Neutrophil (primary cell): ENCODE data around the gene OR2A1.
"Not testable (repeated sequence)": the region's sequence is repeated elsewhere in the genome, so short reads cannot be mapped to it uniquely, and the experiment has no call there.

Experiments
- H3K27ac ChIP-seq: fragments of 200-600 bp; sonication (generic); 2 replicates; pipeline ENCODE4 v1.5.1; 2016; ENCODE audit warnings: mild to moderate bottlenecking, moderate library complexity
- H3K27me3 ChIP-seq: fragments of 200-600 bp; sonication (generic); 2 replicates; pipeline ENCODE4 v1.6.0; 2016; ENCODE audit warnings: mild to moderate bottlenecking
- H3K36me3 ChIP-seq: fragments of 200-600 bp; sonication (generic); 2 replicates; pipeline ENCODE4 v1.5.1; 2017
- H3K4me1 ChIP-seq, 2 experiments: fragments of 200-600 bp in 1 of 2; sonication (generic) in 1 of 2; 1 replicate in 1 of 2; 2 replicates in 1 of 2; pipeline versions ENCODE4 v1.5.1 to v1.6.1; 2013 to 2016; ENCODE audit warnings: low read depth in 1 of 2, low read length in 1 of 2, mild to moderate bottlenecking in 1 of 2, moderate library complexity in 1 of 2; ENCODE audit not compliant: control insufficient read depth in 1 of 2, insufficient read depth in 1 of 2
- H3K4me3 ChIP-seq, 2 experiments: fragments of 200-600 bp in 1 of 2; sonication (generic) in 1 of 2; 1 replicate in 1 of 2; 2 replicates in 1 of 2; pipeline ENCODE4 v1.5.1; 2013 to 2016; ENCODE audit warnings: low read depth in 1 of 2, low read length in 1 of 2, mild to moderate bottlenecking in 1 of 2, moderate library complexity in 1 of 2
- H3K9me3 ChIP-seq: fragments of 200-600 bp; sonication (generic); 2 replicates; pipeline ENCODE4 v1.5.1; 2016

The OR2A1 gene, protein sequence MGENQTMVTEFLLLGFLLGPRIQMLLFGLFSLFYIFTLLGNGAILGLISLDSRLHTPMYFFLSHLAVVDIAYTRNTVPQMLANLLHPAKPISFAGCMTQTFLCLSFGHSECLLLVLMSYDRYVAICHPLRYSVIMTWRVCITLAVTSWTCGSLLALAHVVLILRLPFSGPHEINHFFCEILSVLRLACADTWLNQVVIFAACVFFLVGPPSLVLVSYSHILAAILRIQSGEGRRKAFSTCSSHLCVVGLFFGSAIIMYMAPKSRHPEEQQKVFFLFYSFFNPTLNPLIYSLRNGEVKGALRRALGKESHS

DNA sequence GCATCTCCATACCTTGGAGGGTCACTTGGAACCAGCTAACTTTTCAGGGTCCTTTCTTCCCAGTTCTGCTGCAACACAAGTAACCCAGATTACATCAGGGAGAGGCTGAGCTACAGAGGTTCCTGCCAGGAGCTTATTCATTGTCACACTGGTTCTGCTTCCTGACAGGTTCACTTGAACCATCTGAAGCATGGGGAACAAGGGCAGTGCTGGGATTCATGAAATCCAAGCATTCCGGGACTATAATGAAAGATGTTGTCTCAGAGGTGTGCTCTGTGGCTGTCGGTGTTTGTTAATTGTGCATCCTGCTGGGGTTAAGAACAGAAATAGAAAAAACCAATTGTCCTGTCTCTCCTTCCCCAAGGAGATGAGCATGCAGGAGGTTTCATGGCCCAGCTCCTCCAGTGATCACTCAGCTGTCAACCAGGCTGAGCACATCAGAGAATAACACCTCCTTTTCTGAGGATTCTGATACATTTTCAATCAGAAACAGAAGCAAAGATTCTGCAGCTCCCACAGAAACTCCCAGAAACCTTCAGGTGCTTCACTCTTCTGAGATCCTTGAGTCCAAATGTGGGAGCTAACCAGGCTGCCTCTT lies at the start of gene OR2A1:
OR2A1 (plus strand) TSS at position 548 of the 598 bp plus-strand sequence. CDS start 5,706 bp downstream, outside the sequence.
- not testable (repeated sequence) for H3K27me3 ChIP-seq, H3K4me1 ChIP-seq, H3K27ac ChIP-seq, H3K9me3 ChIP-seq, H3K4me3 ChIP-seq, H3K36me3 ChIP-seq

DNA sequence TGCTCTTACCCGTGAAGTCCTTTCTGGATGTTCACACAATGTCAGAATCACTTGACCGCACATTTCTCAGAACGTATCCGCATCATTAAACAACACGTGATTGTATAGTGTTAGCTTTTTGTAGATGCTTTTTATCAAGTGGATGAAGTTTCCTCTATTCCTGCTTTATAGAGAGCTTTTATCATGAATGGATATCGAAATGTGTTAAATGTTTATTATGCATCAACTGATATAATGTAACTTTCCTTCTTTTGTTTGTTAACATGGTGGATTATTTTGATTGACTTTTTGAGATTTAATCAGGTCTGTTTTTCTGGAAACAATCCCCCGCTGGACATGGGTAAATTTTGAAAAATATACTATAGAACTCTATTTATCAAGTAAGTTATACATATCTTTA lies 47.5 kb upstream of the OR2A1 start, which contains the start of gene OR2A7:
OR2A7 (minus strand) TSS at position 101 of the 400 bp plus-strand sequence. CDS start 5,164 bp downstream, outside the sequence.
- H3K9me3 ChIP-seq, H3K27ac ChIP-seq, H3K4me1 ChIP-seq, H3K4me3 ChIP-seq, H3K27me3 ChIP-seq, H3K36me3 ChIP-seq: not testable (repeated sequence)

DNA sequence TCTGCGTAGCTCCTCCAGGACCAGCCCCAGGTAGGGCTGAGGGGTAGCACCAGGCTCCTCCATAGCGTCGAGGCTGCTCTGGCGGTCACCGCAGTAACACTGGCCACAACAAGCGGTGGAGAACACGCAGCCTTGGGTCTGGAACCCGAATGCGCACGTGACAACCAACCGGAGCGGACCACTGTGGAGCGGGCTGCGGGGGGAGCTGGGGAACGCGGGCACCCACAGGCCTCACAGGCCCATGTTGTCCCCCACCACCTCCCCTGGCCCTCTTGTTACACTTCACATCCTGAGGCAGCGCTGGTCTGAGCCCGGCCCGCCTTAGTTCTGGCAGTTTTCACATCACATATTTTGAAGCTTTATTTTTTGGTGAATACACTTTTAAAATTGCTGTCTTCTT lies 43.0 kb upstream of the OR2A1 start, which contains the start of gene CTAGE8:
CTAGE8 (minus strand) TSS at position 101 of the 400 bp plus-strand sequence; CDS start at position 63, 38 bp downstream.
- H3K36me3 ChIP-seq, H3K9me3 ChIP-seq, H3K27me3 ChIP-seq, H3K27ac ChIP-seq, H3K4me1 ChIP-seq, H3K4me3 ChIP-seq: not testable (repeated sequence)

DNA sequence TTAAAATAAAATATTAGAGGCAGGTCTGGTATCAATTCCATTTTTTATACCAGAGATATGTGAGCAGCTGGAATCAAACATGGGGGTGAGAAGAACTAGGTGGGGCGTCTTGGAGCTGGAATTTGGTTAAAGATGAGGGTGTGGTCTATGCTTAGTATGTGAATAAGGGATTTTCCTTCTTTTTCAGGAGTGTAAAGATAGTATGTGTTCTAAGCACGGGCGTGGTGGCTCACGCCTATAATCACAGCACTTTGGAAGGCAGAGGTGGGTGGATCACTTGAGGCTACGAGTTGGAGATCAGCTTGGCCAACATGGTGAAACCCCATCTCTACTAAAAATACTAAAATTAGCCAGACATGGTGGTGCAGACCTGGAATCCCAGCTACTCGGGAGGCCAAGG lies 36.9 kb upstream of the OR2A1 start:
- not testable (repeated sequence) for H3K27ac ChIP-seq, H3K4me3 ChIP-seq, H3K9me3 ChIP-seq, H3K36me3 ChIP-seq, H3K4me1 ChIP-seq, H3K27me3 ChIP-seq

DNA sequence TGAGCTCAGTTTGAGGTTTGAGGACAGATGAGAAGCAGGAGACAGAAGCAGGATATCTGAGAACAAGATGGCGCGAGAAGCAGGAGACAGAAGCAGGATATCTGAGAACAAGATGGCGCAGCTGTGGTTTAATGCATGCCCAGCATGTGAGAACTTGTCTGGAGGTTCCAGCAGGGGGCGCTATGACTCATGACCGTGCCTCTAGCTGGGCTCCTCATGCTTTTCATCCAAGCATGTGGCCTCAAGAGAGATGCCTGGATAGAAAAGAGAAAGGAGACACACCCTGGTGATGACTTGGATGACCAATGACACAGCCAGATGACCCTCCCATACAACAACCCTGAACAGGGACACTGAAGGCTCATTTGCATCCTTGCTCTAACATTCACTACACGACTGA lies 32.2 kb upstream of the OR2A1 start:
- H3K9me3 ChIP-seq, H3K4me3 ChIP-seq, H3K36me3 ChIP-seq, H3K4me1 ChIP-seq, H3K27me3 ChIP-seq, H3K27ac ChIP-seq: not testable (repeated sequence)

DNA sequence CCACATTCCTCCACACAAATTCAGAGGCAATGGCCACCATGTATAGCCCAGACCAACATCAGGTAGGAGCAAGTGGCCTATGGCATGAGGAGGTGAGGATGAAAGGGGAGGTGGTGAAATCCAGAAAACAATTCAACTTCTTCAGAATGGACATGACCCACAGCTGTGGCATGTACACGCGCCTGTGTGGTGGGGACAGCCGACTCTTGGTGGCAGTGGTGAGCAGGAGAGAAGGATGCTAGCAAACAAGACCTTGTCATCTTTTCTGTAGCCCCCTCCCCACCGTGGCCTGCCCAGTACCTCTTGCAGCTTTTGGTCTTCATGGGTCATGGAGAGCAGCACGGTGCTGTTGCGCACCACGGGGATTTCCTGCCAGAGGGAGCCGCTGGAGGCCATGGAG lies 30.2 kb upstream of the OR2A1 start:
- H3K27me3 ChIP-seq, H3K27ac ChIP-seq, H3K4me3 ChIP-seq, H3K4me1 ChIP-seq, H3K9me3 ChIP-seq, H3K36me3 ChIP-seq: not testable (repeated sequence)

DNA sequence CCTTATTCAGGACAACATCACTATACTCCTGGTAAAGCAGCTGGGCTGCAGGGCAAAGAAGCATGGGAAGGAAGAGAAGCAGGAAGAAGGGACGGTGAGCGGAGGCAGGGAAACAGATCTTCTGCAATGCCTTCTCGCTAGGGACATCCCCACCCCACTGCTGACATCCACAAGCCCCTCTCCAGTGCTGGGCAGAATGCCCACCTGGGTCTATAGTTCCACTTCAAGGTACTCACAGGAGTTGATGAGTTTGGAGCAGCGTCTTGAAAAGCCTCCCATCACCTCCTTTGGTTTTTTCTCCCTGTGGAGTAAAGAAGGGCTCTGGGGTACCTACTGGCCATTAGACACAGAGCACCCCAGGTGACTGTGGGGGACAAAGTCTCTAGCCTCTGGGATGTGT lies 29.7 kb upstream of the OR2A1 start:
- not testable (repeated sequence) for H3K4me1 ChIP-seq, H3K9me3 ChIP-seq, H3K27ac ChIP-seq

DNA sequence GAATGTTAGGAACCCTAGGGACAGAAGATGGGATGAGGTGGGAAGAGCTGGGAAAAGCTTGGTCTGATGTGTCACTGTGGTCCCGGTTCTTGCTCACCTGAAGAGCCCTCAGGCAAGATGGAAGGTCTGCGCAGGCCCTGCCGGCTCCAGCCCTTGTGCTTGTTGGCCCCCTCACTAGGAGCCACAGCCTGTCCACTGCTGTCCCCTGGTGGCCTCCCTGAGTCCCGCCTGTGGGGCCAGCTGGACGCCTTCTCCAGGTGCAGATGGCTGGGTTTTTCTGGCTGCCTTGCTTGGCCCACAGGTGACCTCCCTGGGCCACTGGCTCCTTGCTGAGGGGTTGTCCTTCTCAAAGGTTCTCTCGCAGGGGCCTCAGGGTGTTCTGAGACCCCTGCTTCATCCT lies 28.5 kb upstream of the OR2A1 start:
- H3K4me3 ChIP-seq, H3K4me1 ChIP-seq, H3K9me3 ChIP-seq, H3K36me3 ChIP-seq, H3K27ac ChIP-seq, H3K27me3 ChIP-seq: not testable (repeated sequence)

More for the DNA sequence above, 29.7 kb upstream of the OR2A1 start:
- not testable (repeated sequence) for H3K4me3 ChIP-seq, H3K36me3 ChIP-seq, H3K27me3 ChIP-seq

DNA sequence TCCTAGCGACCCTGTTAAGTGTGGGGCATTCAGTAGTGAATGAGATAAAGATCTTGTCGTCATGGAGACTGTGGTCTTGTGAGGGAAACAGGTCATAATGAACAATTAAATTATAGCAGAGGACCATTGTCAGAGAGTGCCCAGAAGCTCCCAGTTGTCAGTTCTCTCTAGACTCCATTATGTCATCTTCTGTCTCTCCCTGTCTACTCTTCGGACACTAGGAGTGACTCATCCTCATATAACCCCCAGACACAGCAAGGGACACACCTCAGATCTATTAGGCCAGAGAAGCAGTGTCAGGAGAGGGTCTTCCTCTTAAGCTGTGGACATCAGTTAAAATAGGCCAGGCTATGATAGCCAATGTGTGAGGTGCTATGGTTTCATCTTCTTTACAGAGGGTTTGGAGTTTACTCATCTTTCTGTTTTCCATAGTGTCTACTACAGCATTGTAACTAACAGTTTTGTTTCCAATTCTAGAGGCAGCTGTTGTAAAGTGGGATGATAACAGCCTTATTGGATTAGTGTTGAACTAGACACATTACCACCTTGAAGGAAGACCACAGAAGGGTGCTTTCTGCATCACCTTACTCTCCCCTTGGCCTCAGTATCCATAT lies 24.9 kb upstream of the OR2A1 start:
- H3K9me3 ChIP-seq, H3K27me3 ChIP-seq, H3K4me3 ChIP-seq, H3K27ac ChIP-seq, H3K36me3 ChIP-seq, H3K4me1 ChIP-seq: not testable (repeated sequence)

DNA sequence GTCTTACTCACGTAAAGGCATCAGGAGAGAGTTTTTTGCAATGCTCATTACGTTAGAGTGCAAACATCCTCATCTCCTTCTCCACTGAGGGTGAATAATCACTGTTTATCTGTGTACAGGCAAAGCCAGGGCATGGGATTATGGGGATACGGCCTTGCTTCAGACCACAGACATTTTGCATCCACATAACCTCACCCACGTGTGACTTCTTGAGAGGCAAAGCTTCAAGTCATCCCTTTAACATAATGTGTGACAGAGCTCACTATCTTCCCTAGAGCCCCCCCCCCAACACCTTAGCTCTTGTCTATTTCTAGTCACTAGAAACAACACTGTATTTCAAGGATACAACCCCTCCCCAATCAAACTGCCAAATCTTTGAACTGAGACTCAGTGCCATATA lies 20.6 kb upstream of the OR2A1 start:
- H3K4me1 ChIP-seq, H3K4me3 ChIP-seq, H3K36me3 ChIP-seq, H3K27ac ChIP-seq, H3K27me3 ChIP-seq, H3K9me3 ChIP-seq: not testable (repeated sequence)

DNA sequence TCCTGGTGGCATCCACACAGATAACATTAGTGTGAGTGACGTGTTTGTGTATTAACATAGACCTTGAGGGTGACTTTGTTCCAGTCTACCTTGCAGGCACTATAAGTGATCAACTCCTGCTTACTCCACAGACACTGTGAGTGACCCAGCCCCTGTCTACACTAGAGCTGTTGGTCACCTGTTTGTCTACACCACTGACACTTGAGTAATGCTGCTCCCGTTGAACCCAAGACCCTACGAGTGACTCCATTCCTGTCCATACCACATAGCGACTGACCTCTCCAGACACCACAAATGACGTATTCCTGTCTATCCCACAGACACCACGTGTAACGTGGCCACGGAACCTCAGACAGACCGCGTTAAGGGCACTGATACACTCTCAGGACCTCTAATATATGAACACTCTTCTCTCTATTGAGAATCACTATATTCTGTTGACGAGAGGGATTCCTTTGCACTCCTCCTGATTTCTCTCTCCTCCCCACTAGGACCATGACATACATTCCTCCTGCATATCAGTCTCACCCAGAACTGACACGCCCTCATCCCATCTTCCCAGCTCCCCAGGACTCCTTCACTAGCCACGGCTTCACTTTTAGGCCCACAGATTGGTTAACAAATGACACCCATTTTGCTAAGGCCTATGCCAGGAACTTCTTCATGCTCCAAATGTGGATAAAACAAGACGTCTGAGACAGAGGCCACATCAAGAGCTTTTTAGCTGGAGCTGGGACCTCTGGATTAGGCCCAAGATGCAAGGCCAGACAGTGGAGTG lies 19.6 kb upstream of the OR2A1 start:
- not testable (repeated sequence) for H3K9me3 ChIP-seq, H3K27me3 ChIP-seq, H3K36me3 ChIP-seq, H3K27ac ChIP-seq, H3K4me1 ChIP-seq, H3K4me3 ChIP-seq

DNA sequence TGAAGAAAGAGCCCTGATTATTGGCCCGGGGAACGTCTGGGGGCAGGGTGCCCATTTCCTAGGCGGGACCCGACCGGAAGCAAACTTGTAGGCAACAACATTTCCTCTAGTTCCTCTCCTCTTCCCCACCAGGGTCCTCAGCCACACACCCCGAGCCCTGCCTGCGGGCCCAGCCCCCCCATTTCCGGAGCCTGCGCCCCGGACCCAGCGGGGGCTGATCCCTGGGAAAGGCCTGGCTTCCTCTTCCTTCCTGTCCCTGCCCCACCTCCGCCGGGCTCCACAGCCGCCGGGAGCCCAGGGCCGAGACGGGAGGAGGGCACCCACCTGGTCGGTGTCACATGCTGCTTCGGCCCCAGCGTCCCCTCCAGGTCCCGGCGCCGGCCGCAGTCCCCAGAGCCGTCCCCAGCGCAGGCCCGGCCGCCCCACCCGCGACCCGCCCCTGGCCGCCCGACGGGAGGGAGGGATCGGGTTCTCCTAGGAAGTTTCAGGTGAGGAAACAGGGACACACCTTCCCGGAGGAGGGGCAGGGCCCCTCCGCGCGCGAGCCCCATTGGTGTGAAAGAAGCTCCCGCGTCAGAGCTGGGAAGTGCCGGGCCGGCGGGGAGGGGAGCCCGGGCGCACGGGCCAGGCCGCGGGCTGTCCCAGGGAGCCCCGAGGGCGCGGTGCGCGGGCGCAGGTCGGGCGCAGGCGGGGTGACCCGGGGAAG lies 18.3 kb upstream of the OR2A1 start:
- not testable (repeated sequence) for H3K4me1 ChIP-seq, H3K36me3 ChIP-seq, H3K27me3 ChIP-seq, H3K9me3 ChIP-seq, H3K27ac ChIP-seq, H3K4me3 ChIP-seq
